GM12874 (cell line): Measurements from ENCODE around the gene DICER1.

Experiments used
- CTCF ChIP-seq: IDR thresholded peaks from 2 replicates; pipeline ENCODE4 v1.5.1; 2011; ENCODE audit warnings: low read depth, mild to moderate bottlenecking, control low read depth, low read length, moderate library complexity; ENCODE audit not compliant: insufficient read depth

DICER1 gene

DNA sequence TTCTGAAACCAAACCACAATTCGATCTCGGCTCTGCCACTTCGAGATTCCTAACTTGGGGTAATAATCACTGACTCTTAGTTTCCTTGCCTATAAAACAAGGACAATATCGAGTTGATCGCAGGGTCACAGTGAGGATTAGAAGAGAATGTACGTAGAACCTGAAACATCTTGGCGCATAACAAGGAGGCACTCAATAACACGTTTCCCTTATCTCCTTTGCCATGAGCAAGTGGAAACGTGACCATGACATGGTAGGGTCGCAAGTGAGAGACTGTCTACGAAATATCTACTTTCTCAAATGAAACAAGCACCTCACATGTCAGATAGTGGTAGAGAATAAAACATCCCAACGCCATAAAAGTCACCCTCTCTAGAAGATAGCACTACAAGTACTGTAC is 2.3 kb downstream of the DICER1 start:
- TF ChIP-seq CTCF = no peak

- no peak for TF ChIP-seq CTCF
These were observed 3.5 kb downstream of the DICER1 start for GRCh38 chr14:95153866-95154265.

DNA sequence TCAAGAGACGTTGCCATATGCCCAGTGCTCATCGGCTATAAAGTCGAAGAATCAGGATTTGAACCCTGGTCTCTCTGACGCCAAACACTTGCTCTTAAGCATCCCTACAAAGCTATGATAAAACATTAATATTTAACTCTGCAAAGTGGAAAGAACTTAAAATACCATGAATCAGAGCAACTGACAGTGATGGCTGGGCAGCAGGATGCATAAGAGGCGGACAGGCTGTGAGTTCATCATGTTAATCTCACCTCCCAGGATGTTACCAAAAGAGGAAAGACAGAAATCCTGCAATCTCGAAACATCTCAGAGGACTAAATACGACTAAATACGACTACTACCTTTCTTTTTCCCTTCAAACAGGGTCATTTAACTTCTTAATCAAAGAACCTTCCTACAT is 5.8 kb downstream of the DICER1 start:
- TF ChIP-seq CTCF = no peak

GRCh38 chr14:95150910-95151309 is 6.4 kb downstream of the DICER1 start:
- TF ChIP-seq CTCF = no peak

DNA sequence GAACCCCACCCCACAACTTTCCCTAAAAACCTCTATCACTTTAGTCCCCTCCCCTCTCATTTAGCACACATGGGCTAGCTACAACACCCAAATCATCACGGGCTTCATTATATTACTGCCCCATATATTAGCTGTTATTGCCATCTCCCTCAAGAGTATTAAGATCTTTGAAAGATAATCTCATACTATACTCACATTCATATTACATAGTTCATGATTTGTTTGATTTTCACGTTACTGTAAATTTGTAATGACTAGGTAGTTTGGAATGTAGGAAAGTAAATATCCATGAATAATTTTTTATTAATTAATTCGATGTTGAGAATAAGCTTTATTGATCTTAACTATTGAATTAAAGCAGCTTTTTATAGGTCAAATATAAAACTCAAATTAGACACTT is 7.9 kb downstream of the DICER1 start:
- TF ChIP-seq CTCF = no peak

GRCh38 chr14:95147597-95147996 is 9.7 kb downstream of the DICER1 start:
- no peak for TF ChIP-seq CTCF

- no peak for TF ChIP-seq CTCF
These were observed 11.1 kb downstream of the DICER1 start for GRCh38 chr14:95146079-95146771.
